ENCODE data around the gene ZFYVE27. TPM values are rescaled to one million over a fixed set of nuclear protein-coding genes. Genes with fewer than 3 reads are reported as not detected.

The ZFYVE27 gene
- total RNA-seq, 1 experiment from 2014 or later, result 31.7 TPM

- H3K27me3 ChIP-seq (replicated peaks; ENCODE audit: insufficient read depth, low read depth, low read length, poor library complexity), result no peaks in the 10 kb centered on the region
- no peaks in the 10 kb centered on the region for H3K9me3 ChIP-seq (ENCODE audit: low read depth, low read length, poor library complexity, severe bottlenecking)
- BruUV-seq (replicated peaks), result no TSS peak
- CTCF ChIA-PET, result interaction anchor here (0.5 to 1.8 kb wide), 11 partner anchors 8 to 344 kb away, joined by 3 to 8 read pairs (median 5); partner anchors contain the start of genes AVPI1 and MARVELD1
- H3K36me3 ChIP-seq (ENCODE audit: insufficient read depth, low read length, poor library complexity, severe bottlenecking), result no peaks in the 10 kb centered on the region
- POLR2A ChIA-PET (ENCODE audit: low non-redundant PET), result interaction anchor here (0.6 to 0.9 kb wide), 2 partner anchors 15 to 201 kb away, joined by 3 read pairs; partner anchors contain the start of gene AVPI1
- TF ChIP-seq, protein P1, sequence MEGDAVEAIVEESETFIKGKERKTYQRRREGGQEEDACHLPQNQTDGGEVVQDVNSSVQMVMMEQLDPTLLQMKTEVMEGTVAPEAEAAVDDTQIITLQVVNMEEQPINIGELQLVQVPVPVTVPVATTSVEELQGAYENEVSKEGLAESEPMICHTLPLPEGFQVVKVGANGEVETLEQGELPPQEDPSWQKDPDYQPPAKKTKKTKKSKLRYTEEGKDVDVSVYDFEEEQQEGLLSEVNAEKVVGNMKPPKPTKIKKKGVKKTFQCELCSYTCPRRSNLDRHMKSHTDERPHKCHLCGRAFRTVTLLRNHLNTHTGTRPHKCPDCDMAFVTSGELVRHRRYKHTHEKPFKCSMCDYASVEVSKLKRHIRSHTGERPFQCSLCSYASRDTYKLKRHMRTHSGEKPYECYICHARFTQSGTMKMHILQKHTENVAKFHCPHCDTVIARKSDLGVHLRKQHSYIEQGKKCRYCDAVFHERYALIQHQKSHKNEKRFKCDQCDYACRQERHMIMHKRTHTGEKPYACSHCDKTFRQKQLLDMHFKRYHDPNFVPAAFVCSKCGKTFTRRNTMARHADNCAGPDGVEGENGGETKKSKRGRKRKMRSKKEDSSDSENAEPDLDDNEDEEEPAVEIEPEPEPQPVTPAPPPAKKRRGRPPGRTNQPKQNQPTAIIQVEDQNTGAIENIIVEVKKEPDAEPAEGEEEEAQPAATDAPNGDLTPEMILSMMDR (conservative IDR thresholded peaks at IDR 0.05; ENCODE audit: low read depth, low read length), result peak; percentile 88
- no peak for TF ChIP-seq EZH2 (IDR thresholded peaks at IDR 0.05; ENCODE audit: borderline replicate concordance, low read depth, low read length, poor library complexity, severe bottlenecking)
- H3K27ac ChIP-seq (ENCODE audit: low read depth, low read length, poor library complexity, severe bottlenecking), result no peak overlapping the region
- intact Hi-C loops (cut with micrococcal nuclease; ENCODE audit: unreplicated experiment), result loop anchor here (2.0 to 10.0 kb wide), 2 partner anchors 29 to 343 kb away; no protein-coding TSS in a partner anchor
- no peaks in the 10 kb centered on the region for H3K4me1 ChIP-seq (ENCODE audit: insufficient read depth, low read length, poor library complexity, severe bottlenecking)
- no peak overlapping the region for H3K4me3 ChIP-seq (ENCODE audit: low read depth, low read length, poor library complexity, severe bottlenecking)
- peak; percentile 81 for DNase-seq (ENCODE audit: low spot score)
Observed at GRCh38 chr10:97701438-97702069, 35.4 kb upstream of the ZFYVE27 start.

GRCh38 chr10:97703398-97704067 is 33.4 kb upstream of the ZFYVE27 start:
- H3K36me3 ChIP-seq (ENCODE audit: insufficient read depth, low read length, poor library complexity, severe bottlenecking), result no peaks in the 10 kb centered on the region
- POLR2A ChIA-PET (ENCODE audit: low non-redundant PET), result no interaction called here

GRCh38 chr10:97704341-97704740 is 32.6 kb upstream of the ZFYVE27 start:
- H3K27ac ChIP-seq (ENCODE audit: low read depth, low read length, poor library complexity, severe bottlenecking), result no peak overlapping the region
- no peak for DNase-seq (ENCODE audit: low spot score)
- ChIA-PET CTCF (no interaction called here), POLR2A (ENCODE audit: low non-redundant PET) (no interaction called here)
- H3K4me3 ChIP-seq (ENCODE audit: low read depth, low read length, poor library complexity, severe bottlenecking), result no peak overlapping the region
- H3K36me3 ChIP-seq (ENCODE audit: insufficient read depth, low read length, poor library complexity, severe bottlenecking), result no peaks in the 10 kb centered on the region
- intact Hi-C loops (cut with micrococcal nuclease; ENCODE audit: unreplicated experiment), result loop anchor here (10.0 kb wide), 1 partner anchor 340 kb away; no protein-coding TSS in a partner anchor
- H3K27me3 ChIP-seq (replicated peaks; ENCODE audit: insufficient read depth, low read depth, low read length, poor library complexity), result no peaks in the 10 kb centered on the region
- H3K4me1 ChIP-seq (ENCODE audit: insufficient read depth, low read length, poor library complexity, severe bottlenecking), result no peaks in the 10 kb centered on the region
- H3K9me3 ChIP-seq (ENCODE audit: low read depth, low read length, poor library complexity, severe bottlenecking), result no peaks in the 10 kb centered on the region
- TF ChIP-seq, protein P1 (conservative IDR thresholded peaks at IDR 0.05; ENCODE audit: low read depth, low read length), result no peak
- no peak for TF ChIP-seq EZH2 (IDR thresholded peaks at IDR 0.05; ENCODE audit: borderline replicate concordance, low read depth, low read length, poor library complexity, severe bottlenecking)
- no TSS peak for BruUV-seq (replicated peaks)

More at GRCh38 chr10:97703398-97704067, 33.4 kb upstream of the ZFYVE27 start:
- no peak overlapping the region for H3K27ac ChIP-seq (ENCODE audit: low read depth, low read length, poor library complexity, severe bottlenecking)
- DNase-seq (ENCODE audit: low spot score), result no peak
- H3K9me3 ChIP-seq (ENCODE audit: low read depth, low read length, poor library complexity, severe bottlenecking), result no peaks in the 10 kb centered on the region
- no peak overlapping the region for H3K4me3 ChIP-seq (ENCODE audit: low read depth, low read length, poor library complexity, severe bottlenecking)
- CTCF ChIA-PET, result no interaction called here
- BruUV-seq (replicated peaks), result no TSS peak
- no peaks in the 10 kb centered on the region for H3K27me3 ChIP-seq (replicated peaks; ENCODE audit: insufficient read depth, low read depth, low read length, poor library complexity)
- intact Hi-C loops (cut with micrococcal nuclease; ENCODE audit: unreplicated experiment), result loop anchor here (10.0 kb wide), 1 partner anchor 341 kb away; no protein-coding TSS in a partner anchor
- H3K4me1 ChIP-seq (ENCODE audit: insufficient read depth, low read length, poor library complexity, severe bottlenecking), result no peaks in the 10 kb centered on the region
- TF ChIP-seq, protein P1 (conservative IDR thresholded peaks at IDR 0.05; ENCODE audit: low read depth, low read length), result no peak
- no peak for TF ChIP-seq EZH2 (IDR thresholded peaks at IDR 0.05; ENCODE audit: borderline replicate concordance, low read depth, low read length, poor library complexity, severe bottlenecking)

All from A673 (cell line).